ENCODE results near the gene CST2. TPM values are rescaled to one million over a fixed set of nuclear protein-coding genes. Genes with fewer than 3 reads are reported as not detected.

The CST2 gene
- total and polyA plus RNA-seq, 2 donors (not counting 3 experiments of a cell fraction or from before 2014, with no cell fraction given), result not detected

DNA sequence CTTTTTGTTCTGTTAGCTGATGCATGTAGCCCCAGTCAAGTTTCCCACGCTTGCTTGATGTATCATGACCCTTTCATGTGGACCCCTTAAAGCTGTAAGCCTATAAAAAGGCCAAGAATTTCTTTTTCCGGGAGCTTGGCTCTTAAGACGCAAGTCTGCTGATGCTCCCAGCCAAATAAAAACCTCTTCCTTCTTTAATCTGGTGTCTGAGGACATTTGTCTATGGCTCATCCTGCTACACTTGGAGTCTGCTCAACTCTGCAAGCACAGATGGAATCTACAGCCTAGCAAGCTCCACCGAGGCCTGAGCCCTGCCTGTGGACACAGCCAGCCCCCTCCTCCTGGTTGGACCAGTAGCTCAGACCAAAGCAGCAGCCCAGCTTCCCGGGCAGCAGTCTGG, 3.4 kb downstream of the CST2 start:
- Histone ChIP-seq H2AFZ (ENCODE audit: low read depth, low read length) (no peak overlapping the region), H3K4me2 (ENCODE audit: insufficient read depth, low read length) (no peak overlapping the region), H3K4me3 (replicated peaks in 1 of 3; ENCODE audit: insufficient read depth in 1 of 3, low read depth in 1 of 3, low read length in 3 of 3) (no peak overlapping the region), H3K79me2 (ENCODE audit: control insufficient read depth, insufficient read depth, low read length) (no peaks in the 10 kb centered on the region), H3K4me1 (ENCODE audit: control insufficient read depth, extremely low read depth, insufficient read depth, low read length) (no peaks in the 10 kb centered on the region), H3K9me1 (replicated peaks; ENCODE audit: control insufficient read depth, extremely low read depth, insufficient read depth, low read length) (no peaks in the 10 kb centered on the region), H3K9me3 (replicated peaks; ENCODE audit: control insufficient read depth, insufficient read depth, low read length) (no peaks in the 10 kb centered on the region), H3K27ac (ENCODE audit: insufficient read depth, low read depth, low read length) (no peak overlapping the region), H3K36me3 (ENCODE audit: control insufficient read depth in 2 of 2, extremely low read depth in 1 of 2, insufficient read depth in 2 of 2, low read length in 2 of 2) (no peaks in the 10 kb centered on the region), H4K20me1 (replicated peaks; ENCODE audit: control insufficient read depth, extremely low read depth, insufficient read depth, low read length) (no peaks in the 10 kb centered on the region), H3K27me3 (ENCODE audit: control insufficient read depth in 2 of 2, insufficient read depth in 2 of 2, low read length in 2 of 2) (no peaks in the 10 kb centered on the region), H3K9ac (replicated peaks; ENCODE audit: extremely low read depth, insufficient read depth, low read length) (no peak overlapping the region)
- CTCF ChIA-PET, result no interaction called here
- FAIRE-seq (no peak), DNase-seq (ENCODE audit: low read depth, low spot score) (no peak)
- POLR2A ChIA-PET, result no interaction called here
- dilution Hi-C loops (cut with MboI; ENCODE audit: extremely low pct_ligation_motif_present, low sequenced_read_pairs) (no loop called here), intact Hi-C loops (cut with micrococcal nuclease) (no loop called here)
- TF ChIP-seq, protein P1, sequence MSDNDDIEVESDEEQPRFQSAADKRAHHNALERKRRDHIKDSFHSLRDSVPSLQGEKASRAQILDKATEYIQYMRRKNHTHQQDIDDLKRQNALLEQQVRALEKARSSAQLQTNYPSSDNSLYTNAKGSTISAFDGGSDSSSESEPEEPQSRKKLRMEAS (IDR thresholded peaks at IDR 0.05; ENCODE audit: insufficient read depth, insufficient read length), result no peak
- no peak for TF ChIP-seq EZH2 (IDR thresholded peaks at IDR 0.05; ENCODE audit: borderline replicate concordance, low read depth, low read length, severe bottlenecking)
- TF ChIP-seq POLR2AphosphoS5 (IDR thresholded peaks at IDR 0.05; ENCODE audit: insufficient read depth, low read depth, low read length), result no peak
- no peak for TF ChIP-seq POLR2A (IDR thresholded peaks at IDR 0.05; ENCODE audit: low read depth, low read length)
- no peak for TF ChIP-seq GATA2 (IDR thresholded peaks at IDR 0.05; ENCODE audit: insufficient read depth, insufficient read length, low read depth, low read length)
- TF ChIP-seq FOS (IDR thresholded peaks at IDR 0.05; ENCODE audit: borderline replicate concordance, insufficient read depth, low read length), result no peak
- TF ChIP-seq JUN (IDR thresholded peaks at IDR 0.05; ENCODE audit: borderline replicate concordance, insufficient read depth, insufficient read length, low read depth), result no peak
- TF ChIP-seq MYC (IDR thresholded peaks at IDR 0.05; ENCODE audit: low read depth, low read length), result no peak
- TF ChIP-seq, protein P2, sequence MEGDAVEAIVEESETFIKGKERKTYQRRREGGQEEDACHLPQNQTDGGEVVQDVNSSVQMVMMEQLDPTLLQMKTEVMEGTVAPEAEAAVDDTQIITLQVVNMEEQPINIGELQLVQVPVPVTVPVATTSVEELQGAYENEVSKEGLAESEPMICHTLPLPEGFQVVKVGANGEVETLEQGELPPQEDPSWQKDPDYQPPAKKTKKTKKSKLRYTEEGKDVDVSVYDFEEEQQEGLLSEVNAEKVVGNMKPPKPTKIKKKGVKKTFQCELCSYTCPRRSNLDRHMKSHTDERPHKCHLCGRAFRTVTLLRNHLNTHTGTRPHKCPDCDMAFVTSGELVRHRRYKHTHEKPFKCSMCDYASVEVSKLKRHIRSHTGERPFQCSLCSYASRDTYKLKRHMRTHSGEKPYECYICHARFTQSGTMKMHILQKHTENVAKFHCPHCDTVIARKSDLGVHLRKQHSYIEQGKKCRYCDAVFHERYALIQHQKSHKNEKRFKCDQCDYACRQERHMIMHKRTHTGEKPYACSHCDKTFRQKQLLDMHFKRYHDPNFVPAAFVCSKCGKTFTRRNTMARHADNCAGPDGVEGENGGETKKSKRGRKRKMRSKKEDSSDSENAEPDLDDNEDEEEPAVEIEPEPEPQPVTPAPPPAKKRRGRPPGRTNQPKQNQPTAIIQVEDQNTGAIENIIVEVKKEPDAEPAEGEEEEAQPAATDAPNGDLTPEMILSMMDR (IDR thresholded peaks at IDR 0.05; ENCODE audit: extremely low read depth in 1 of 2, insufficient read depth in 1 of 2, low read depth in 1 of 2, low read length in 2 of 2), result no peak
- no TSS peak for BruUV-seq (replicated peaks)

Data from endothelial cell of umbilical vein (primary cell).